ENCODE results near the gene METTL1.

METTL1 gene

DNA sequence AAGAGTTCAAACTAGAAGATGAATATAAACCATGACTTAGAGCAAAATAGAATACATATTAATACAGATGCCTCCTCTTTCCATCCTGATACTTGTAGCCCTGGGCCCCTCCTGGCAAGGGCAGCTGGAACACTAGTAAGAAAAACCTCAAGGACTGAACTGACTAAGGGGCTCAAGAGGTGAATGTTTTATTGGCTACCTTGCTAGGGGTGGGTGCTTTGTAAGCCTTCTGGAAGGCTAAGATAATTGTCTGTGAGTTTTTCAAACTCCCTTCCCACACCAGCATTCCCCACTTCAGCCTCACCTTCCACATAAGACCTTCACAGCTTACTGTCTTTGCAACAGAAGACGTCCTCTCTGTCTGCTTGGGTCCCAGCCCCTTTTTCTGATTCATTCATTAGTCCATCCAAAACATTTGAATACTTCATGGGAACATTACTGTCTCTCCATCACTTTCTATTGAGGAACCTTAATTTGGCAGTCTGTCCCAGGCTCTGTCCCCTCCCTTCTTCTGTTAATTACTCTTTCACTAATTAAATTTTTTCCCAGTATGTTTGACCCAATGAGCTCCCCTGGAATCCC lies 18.1 kb downstream of the METTL1 start:
- no peak for DNase-seq (ENCODE audit: low spot score)

DNA sequence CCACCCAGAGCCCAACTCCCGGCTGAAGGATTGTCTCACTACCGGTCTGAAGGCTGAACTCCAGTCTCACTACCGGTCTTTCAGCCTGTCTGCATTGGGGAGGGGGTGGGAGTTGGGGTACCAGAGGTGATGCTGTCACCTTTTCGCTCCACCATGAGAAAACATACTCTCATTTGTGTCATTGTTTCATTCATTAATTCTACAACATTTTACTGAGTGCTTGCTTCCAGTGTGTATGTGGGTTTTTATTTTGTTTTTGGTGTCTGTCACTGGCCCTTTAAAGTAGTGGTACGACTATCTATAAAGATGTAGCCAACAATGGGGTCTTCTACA lies 19.3 kb downstream of the METTL1 start:
- no peak for DNase-seq (ENCODE audit: low spot score)

DNA sequence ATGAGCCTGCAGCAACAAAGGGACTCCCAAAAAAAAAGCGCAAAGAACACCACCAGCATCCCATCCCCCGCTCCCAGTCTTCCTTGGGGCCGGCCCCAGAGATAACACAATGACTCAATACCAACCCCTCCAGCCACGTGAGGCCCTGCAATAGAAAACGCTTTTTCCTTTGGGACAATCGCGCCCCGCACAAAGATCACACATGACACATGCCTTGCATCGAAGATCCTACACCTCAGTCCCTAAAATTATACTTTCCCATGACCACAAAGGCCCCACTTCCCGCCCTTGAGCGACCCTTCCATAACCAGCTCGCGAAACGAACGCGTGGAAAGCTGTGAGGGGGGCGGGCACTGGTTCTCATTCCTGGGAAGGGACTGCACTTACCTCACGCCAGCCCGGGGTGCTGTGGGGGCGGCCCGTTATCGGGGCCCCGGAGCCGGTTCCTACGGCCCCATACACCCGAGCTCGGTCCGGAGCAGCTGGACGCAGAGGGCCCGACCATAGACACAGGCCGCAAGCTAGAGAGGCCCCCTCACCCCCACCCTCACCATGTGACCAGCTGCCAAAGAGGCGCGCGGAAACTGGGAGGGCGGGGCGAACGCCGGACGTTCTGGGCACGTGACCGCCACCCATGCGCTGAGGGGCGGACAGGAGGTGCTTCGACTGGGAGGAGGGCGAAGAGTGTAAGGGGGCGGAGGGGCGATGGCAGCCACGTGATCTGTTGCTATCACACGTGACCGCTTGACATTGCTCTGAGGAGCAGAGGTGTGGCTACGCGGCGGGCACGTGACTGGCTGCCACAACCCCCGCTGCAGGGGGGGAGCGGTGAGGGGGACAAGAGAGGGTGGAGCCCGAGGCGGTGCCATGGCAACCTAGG lies 19.9 kb downstream of the METTL1 start, which contains the start of gene CDK4:
TSS of gene CDK4 (minus strand) at position 523 of the 880 bp plus-strand sequence. CDS start 593 bp downstream, outside the sequence.
- DNase-seq (ENCODE audit: low spot score), result peak; percentile 98

DNA sequence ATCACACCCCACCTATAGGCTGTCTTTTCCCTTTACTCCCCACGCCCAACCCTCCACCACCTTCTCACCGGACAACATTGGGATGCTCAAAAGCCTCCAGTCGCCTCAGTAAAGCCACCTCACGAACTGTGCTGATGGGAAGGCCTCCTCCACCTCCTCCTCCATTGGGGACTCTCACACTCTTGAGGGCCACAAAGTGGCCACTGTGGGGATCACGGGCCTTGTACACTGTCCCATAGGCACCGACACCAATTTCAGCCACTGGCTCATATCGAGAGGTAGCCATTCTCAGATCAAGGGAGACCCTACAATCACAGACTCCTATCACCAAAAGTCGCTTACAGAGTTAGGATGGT lies 20.5 kb downstream of the METTL1 start:
- DNase-seq (ENCODE audit: low spot score), result no peak

DNA sequence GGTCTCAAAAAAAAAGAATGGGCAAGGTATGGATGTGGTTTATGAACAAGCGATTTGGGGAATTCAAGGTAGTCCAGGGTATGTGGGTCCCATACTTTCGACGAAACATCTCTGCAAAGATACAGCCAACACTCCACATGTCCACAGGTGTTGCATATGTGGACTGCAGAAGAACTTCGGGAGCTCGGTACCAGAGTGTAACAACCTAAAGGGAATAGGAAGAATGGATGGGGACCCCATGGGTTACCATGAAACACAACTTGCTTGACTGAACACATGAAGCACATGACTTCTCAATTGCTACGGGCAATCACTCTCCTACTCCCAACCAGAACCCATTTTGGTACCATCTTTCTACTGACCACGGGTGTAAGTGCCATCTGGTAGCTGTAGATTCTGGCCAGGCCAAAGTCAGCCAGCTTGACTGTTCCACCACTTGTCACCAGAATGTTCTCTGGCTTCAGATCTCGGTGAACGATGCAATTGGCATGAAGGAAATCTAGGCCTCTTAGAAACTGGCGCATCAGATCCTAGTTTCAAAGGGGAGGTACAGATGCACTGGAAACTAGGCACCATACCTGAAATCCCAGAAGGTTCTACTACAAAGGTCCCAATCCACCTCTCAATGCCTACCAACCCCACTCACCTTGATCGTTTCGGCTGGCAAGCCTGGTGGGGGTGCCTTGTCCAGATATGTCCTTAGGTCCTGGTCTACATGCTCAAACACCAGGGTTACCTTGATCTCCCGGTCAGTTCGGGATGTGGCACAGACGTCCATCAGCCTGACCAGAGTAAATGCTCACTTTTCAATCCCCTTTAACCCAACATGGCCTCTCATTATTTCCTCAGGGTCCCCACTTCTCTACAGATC lies 21.1 kb downstream of the METTL1 start:
- no peak for DNase-seq (ENCODE audit: low spot score)

DNA sequence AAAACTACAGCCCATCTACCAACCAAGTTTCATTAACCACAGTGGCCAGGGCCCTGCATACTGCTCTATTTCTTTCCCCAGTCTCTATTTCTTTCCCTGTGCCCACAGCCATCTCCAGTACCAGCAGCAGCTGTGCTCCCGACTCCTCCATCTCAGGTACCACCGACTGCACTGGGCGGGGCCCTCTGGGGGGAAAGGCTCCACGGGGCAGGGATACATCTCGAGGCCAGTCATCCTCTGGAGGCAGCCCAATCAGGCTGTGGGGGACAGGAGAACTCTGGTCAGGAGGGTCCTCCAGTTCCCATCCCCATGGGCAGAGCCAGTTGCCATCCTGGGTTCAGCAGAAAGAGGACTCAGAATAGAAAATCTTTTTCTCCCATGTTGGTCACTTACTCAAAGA lies 22.8 kb downstream of the METTL1 start:
- no peak for DNase-seq (ENCODE audit: low spot score)

DNA sequence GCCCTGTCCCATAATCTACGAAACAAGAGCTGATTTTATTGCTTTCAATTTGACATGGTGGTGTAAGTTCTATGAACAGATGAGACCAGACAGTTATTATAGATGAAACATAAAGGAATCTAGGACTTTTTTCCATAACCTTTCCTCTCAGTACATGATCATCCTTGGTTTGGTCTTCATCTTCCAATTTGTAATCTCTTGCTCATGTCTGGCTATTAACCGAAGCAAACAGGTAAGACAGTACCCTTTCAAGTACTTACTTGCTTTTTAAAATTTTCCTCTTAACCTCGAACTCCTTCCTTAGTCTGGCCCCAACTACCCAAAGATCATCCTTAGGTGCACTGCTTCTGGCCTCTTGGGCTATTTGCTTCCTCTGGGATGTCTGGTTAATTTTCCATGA lies 25.9 kb downstream of the METTL1 start:
- no peak for DNase-seq (ENCODE audit: low spot score)

DNA sequence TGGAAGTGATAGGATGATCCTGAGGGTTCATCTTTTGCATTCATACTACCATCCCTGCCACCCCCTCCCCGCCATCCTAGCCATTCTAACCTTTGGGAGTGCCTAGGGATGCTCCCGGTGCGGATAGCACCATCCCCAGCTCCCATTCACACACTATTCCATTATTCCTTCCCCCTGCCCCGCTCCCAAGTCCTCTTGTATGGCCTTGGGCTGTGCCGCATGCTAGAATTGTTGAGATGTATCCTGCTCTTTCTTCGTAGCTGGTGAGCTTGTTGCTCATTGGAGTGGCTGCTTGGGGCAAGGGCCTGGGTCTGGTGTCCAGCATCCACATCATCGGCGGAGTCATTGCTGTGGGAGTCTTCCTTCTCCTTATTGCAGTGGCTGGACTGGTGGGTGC lies 26.4 kb downstream of the METTL1 start:
- DNase-seq (ENCODE audit: low spot score), result no peak

DNA sequence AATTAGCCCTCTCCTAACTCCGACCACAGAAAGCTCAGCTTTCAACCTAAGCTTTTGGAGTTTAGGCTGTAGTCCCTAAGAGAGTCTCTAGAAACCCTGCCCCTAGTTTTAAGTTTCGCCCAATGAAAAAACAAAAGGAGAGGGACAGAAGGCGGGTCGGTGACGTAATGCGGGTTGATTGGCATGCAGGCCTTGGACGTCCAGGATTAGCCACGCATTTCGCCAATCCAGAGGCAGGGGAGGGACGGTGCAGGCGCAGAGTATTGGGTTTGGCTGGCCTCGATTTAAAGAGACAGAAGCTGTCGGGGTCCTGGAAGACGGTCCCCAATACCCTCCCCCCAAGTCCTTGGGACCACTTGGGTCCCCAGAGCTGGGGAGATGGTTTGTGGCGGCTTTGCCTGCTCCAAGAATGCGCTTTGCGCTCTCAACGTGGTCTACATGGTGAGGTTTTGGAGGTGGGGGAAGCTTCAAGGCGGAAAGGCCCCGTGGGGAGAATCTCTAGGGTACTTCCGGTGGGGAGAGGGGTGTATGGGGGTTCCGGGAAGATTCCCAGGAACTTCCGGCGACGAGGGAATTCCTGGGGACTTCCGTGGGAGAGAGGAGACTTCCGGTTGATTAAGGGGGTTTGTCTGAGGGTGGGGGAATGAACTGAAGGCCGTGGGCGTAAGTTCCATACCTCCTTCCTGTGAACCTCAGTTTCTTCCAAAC lies 27.0 kb downstream of the METTL1 start, which contains the start of gene TSPAN31:
TSS of gene TSPAN31 (plus strand) at position 263 of the 708 bp plus-strand sequence. CDS start at position 379, 116 bp downstream.
- DNase-seq (ENCODE audit: low spot score), result peak; percentile 95

DNA sequence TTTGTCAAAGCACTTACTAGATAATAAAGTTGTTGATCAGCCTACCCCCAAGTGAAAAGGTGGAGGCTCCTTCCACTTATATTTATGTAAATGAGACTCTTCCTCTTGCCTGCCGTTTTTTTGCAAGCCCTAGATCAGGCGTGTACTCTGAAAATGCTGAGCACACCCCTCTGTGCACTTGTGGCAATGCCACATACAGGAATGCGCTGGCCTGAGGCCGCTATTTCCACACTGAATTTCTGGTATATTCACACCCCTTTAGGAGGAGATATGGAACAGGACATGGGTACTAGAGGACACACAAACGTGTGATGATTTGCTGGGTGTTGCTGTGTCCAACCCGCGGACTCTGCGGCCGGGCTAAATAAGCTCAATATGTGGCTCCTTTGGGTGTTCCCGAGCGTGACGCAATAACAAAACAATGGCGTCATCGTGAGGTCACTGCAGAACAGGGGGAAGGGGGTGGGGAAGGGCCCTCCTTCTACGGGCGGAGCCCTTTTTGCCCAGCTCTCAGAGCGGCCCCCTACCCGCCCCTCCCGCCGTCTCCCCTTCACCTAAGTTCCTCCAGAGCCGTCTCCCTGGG lies 27.6 kb downstream of the METTL1 start:
- DNase-seq (ENCODE audit: low spot score), result peak; percentile 85

DNA sequence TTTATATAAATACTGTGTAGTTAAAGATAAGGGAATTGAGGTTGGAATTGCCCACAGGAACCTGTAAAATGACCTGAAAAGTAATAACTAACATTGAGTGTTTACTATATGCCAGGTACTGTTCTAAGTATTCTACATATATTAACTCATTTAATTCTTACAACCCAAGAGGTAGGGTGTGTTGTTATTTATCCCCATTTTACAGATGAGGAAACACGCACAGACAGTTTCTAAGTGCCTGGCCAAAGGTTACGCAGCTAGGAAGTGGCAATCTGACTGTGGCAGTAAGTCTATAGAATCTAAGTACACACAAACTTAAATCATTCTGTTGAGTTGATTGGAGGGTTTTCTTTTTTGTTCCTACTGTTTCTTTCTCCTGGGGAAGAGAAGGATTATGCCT lies 28.1 kb downstream of the METTL1 start:
- no peak for DNase-seq (ENCODE audit: low spot score)

DNA sequence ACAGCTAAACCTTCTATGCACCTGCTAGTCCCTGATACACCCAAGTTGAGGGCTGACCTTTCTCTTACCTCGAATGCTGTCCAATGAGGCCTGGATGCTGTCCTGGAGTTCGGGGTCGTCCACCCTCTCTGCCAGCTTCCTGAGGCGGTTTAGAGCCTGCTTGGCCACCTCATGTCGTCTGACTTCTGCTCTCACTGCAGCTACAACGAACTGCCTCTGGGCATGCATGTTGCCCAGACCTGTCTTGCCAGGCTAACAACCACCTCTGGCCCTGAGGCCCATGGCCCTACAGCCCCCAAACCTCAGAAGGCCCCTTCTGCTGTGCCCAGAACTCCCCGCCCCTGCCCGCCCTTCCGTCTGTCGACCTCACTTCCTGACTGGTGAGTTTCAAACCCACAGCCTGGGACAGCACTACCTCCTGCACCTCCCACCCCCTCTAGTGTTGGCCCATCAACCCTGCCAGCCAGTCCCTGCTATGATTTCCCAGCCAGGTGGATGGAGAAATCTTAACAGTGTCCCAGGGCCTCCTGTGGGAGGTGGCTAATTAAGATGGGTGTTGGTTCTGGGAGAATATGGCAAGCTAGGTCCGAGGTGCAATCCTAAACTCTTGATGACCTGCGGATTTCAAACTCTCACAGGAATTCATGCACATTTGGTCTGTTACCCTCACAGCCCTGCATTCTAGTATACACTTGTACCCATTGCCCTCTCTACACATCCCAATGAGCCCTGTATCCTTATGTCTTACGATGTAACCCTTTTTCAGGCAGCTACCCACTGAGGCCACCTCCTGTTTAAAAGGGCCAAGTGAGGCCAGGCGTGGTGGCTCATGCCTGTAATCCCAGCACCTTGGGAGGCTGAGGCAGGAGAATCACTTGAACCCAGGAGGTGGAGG lies 29.8 kb downstream of the METTL1 start:
- DNase-seq (ENCODE audit: low spot score), result no peak

DNA sequence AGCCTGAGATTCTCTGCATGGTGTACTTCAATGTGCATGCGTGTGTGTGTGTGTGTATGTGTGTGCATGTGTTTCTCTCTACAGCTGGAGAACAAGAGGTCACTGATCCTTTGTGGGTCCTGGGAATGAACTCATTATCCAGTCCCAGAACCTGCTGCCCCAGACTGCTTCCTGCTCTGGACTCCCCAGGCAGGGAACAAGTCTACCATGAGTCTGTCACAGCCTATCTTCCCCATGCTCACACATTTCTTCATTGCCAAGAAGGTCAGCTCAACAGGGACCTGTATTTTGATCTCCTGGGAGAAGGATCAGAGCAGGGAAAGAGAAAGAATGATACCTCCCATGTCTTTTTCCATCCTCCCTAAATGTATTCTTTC lies 30.5 kb downstream of the METTL1 start:
- no peak for DNase-seq (ENCODE audit: low spot score)

DNA sequence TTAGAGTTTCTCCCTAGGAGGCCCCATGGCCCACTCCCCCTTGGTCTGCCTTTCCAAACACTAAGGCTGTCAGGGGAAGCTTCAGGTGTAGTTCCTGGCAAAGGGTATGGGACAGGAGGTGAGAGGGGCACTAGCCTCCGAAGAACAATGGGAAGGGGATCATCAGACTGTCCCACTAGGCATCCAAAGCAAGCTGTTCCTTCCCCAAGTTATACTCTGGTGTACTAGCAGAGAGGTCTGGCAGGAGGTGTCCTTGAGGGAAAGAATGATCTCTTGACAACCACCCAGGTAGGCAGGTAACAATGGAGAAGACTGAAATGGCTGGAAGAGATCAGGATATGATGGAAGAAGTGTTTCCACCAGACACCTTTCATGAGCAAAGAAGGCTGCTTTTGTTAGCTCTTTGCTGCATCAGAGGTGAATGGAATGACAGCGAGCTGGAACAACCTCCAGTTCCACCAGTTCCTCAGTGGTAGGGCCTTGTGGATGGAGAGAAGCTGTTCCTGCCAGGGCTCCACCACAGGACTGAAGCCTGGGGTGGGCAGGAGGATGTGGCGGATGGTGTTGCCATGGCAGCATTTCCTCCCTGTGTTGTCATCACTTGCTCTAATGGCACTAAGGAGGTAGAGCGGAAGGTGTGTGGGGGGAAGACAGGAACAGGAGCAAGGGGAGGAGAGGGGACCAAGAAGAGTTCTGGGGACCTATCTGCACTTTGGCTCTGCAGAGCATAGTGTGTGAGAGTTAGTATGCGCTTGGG lies 31.1 kb downstream of the METTL1 start:
- DNase-seq (ENCODE audit: low spot score), result no peak

DNA sequence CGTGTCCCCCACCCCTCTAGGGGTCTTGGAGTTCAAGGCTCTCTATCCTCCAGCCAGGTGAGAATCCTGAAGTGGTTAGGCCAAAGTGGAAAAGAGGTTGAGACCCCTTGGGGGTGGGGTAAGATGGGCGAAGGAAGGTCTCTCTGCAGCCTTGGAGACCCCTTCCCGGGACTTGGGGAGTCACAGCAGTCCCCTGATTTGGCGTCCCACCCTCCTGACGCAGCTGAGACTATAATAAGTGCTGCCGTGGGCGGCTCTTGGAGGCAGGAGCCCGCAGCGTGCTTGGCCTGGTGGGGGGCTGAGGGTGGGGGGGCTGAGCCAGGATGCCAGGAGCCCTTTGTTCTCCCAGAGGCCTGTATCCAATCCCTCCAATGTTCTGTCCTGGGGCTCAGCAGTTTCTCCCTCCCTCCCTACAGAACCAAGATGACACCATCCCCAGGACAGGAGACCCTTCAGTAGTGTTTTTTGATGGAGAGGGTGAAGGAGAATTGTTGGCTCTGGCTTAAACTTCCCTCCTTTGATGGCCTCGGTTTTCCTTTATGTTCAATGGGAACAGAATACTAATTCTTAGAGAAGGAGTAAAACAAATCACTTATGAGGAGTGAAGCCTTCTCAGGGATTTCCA lies 31.9 kb downstream of the METTL1 start:
- no peak for DNase-seq (ENCODE audit: low spot score)

DNA sequence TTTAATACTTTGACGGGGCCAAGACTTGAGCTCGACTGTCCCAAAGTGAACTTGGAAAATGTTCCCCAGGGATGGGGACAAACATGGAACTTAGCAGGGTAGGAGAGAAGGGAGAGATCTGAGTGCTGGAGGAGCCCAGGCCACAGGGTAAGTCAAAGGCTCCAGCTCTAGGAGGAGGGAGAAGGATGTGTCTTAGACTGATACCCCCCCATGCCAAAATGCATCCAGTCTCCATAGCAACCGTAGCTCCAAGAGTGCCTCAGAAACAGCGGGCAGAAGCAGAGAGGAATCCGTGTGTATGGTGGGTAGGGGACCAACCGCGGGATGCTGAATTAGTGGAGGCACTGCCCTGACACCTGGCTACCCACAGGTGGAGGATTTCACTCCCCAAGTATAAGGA lies 32.5 kb downstream of the METTL1 start:
- DNase-seq (ENCODE audit: low spot score), result no peak

DNA sequence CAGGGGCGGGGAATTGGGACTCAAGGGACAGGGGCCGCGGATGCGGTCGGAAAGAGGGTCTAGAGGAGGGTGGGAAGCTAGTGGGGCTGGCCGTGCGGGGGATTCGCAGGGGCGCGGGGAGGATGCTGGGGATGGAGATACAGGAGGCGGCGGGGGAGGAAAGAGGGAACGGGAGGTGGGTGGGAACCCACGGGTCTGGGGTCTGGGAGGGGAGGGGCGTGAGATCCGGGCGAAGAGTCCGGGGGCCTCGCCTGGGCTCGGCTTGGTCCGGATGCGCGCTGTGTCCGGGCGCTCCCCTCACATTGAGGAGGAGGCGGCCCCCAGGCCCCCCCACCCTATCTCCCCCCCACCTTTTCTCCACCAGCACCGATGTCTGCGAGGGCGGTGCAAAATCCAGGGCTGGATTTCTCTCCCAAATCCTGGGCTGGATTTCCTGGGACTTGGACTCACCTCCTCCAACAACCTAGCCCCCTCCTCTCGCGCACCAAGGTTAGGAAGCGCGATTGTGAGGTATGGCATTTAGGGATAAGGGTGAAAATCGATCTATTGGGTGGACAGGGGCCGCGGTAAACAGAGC lies 33.2 kb downstream of the METTL1 start, which contains the start of gene AGAP2:
TSS of gene AGAP2 (minus strand) at position 82 of the 577 bp plus-strand sequence. CDS start 496 bp downstream, outside the sequence.
- no peak for DNase-seq (ENCODE audit: low spot score)

DNA sequence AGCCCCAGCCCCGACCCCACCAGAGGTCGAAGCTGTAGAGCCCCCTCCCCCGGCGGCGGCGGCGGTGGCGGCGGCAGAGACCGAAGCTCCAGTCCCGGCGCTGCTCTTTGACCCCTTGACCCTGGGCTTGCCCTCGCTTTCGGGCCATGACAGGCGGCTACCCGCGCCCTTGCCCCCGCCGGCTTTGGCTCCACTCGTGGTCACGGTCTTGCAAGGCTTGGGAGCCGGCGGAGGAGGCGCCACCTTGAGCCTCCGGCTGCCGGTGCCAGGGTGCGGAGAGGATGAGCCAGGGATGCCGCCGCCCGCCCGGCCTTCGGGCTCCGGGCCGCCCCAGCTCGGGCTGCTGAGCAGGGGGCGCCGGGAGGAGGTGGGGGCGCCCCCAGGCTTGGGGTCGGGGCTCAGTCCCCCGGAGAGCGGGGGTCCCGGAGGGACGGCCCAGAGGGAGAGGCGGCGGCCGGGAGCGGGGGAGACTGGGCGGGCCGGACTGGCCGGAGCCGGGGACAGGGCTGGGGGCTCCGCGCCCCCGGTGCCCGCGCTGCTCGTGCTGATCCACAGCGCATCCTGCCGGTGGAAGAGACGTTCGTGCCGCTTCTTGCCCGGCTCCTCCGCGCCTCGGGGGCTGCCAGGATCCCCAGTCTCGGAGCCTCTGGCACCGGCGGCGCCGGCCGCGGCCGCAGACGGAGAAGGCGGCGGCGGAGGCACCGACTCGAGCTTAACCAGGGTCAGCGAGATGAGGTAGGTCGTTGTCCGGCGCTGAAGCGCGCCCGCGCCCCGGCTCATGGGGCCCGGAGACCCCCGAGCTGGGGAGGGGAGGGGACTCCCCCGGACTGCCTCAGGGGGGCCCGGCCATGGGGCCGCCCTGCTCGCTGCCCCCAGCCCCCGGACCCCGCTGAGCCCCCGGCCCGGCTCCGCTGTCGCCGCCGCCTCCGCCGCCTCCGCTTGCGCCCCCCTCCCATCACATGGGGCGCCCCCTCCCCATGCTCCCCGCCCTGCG lies 34.1 kb downstream of the METTL1 start:
- DNase-seq (ENCODE audit: low spot score), result peak; percentile 65

All from AG20443 (cell line).